H1 (cell line): ENCODE results near the gene TMEM176B. TPM values are rescaled to one million over a fixed set of nuclear protein-coding genes. Genes with fewer than 3 reads are reported as not detected.

Source experiments
- CTCF ChIA-PET: fragments of 300-600 bp; sonication (Branson Sonifier 250); formaldehyde crosslinking; loops from one replicate; lab custom pipeline; 2021; ENCODE audit not compliant: partially characterized antibody; lab: Charles Lee
- POLR2A ChIA-PET: fragments of 300-600 bp; sonication (Branson Sonifier 250); formaldehyde crosslinking; loops from one replicate; lab custom pipeline; 2021; ENCODE audit warnings: inconsistent platforms; ENCODE audit not compliant: partially characterized antibody; lab: Charles Lee
- DNase-seq, 2 experiments: peaks; one replicate each; pipeline versions ENCODE4 v3.0.0 to v3.0.0-alpha.2; 2010 to 2022; ENCODE audit warnings: low spot score in 2 of 2, low read depth in 1 of 2, mixed read lengths in 1 of 2
- FAIRE-seq: peaks from 2 replicates; lab custom pipeline; 2011; peaks lifted over from hg19 to GRCh38; lab: Jason Lieb, UNC
- H2AFZ ChIP-seq: 2 replicates; pipeline ENCODE4 v1.8.1; 2012; ENCODE audit warnings: low read length, inconsistent platforms
- H2AK5ac ChIP-seq: 2 replicates; pipeline ENCODE4 v1.6.1; 2013; ENCODE audit warnings: low read depth, low read length
- H2BK120ac ChIP-seq: replicated peaks from 2 replicates; pipeline ENCODE3; 2013; ENCODE audit warnings: low read depth, low read length, inconsistent platforms
- H2BK12ac ChIP-seq: 2 replicates; pipeline ENCODE4 v1.6.1; 2013; ENCODE audit warnings: low read depth, low read length
- H2BK15ac ChIP-seq: 2 replicates; pipeline ENCODE4 v1.6.1; 2013; ENCODE audit warnings: low read length
- H2BK20ac ChIP-seq: 2 replicates; pipeline ENCODE4 v1.6.1; 2013; ENCODE audit warnings: low read length
- H2BK5ac ChIP-seq: 2 replicates; pipeline ENCODE4 v1.6.1; 2013; ENCODE audit warnings: low read depth, low read length
- H3K14ac ChIP-seq: 2 replicates; pipeline ENCODE4 v1.6.1; 2013; ENCODE audit warnings: inconsistent platforms; ENCODE audit not compliant: insufficient read length
- H3K18ac ChIP-seq: 2 replicates; pipeline ENCODE4 v1.6.1; 2013; ENCODE audit warnings: low read length; ENCODE audit errors: extremely low read depth
- H3K23ac ChIP-seq: 2 replicates; pipeline ENCODE4 v1.6.1; 2013; ENCODE audit warnings: inconsistent platforms; ENCODE audit not compliant: insufficient read length
- H3K23me2 ChIP-seq: 2 replicates; pipeline ENCODE4 v1.6.1; 2013; ENCODE audit warnings: low read depth, low read length
- H3K27ac ChIP-seq: 2 replicates; pipeline ENCODE4 v1.6.1; 2011; ENCODE audit warnings: low read depth, low read length, inconsistent platforms
- H3K27me3 ChIP-seq, 4 experiments: replicated peaks in 1 of 4; 1 replicate in 1 of 4; 2 replicates in 3 of 4; pipeline versions ENCODE4 v1.6.1 to v1.8.1; 2011 to 2013; ENCODE audit warnings: low read length in 3 of 4, mild to moderate bottlenecking in 3 of 4, inconsistent platforms in 2 of 4, mixed read lengths in 2 of 4, moderate library complexity in 1 of 4; ENCODE audit not compliant: control insufficient read depth in 3 of 4, insufficient read depth in 3 of 4; ENCODE audit errors: extremely low read depth in 1 of 4
- H3K36me3 ChIP-seq, 4 experiments: 2 replicates each; pipeline versions ENCODE4 v1.6.1 to v1.8.1; 2011 to 2013; ENCODE audit warnings: mild to moderate bottlenecking in 4 of 4, low read length in 3 of 4, moderate library complexity in 2 of 4, control low read depth in 1 of 4, inconsistent platforms in 1 of 4; ENCODE audit not compliant: insufficient read depth in 4 of 4, control insufficient read depth in 2 of 4
- H3K4ac ChIP-seq: replicated peaks from 2 replicates; pipeline ENCODE3; 2013; ENCODE audit warnings: low read length, low read depth, mixed read lengths, inconsistent platforms; ENCODE audit not compliant: insufficient read length
- H3K4me1 ChIP-seq, 4 experiments: replicated peaks in 1 of 4; 1 replicate in 1 of 4; 2 replicates in 3 of 4; pipeline versions ENCODE4 v1.6.1 to v1.8.1; 2011 to 2013; ENCODE audit warnings: low read length in 3 of 4, inconsistent platforms in 2 of 4, mixed read lengths in 1 of 4; ENCODE audit not compliant: insufficient read depth in 4 of 4, control insufficient read depth in 3 of 4
- H3K4me2 ChIP-seq, 2 experiments: 2 replicates each; pipeline versions ENCODE4 v1.6.1 to v1.8.1; 2011 to 2013; ENCODE audit warnings: low read depth in 2 of 2, low read length in 2 of 2, control low read depth in 1 of 2, inconsistent platforms in 1 of 2, mild to moderate bottlenecking in 1 of 2; ENCODE audit not compliant: insufficient read depth in 1 of 2
- H3K4me3 ChIP-seq, 4 experiments: fragments of 200-600, 300-600 bp in 1 of 4; sonication (generic), shearing (Covaris generic), sonication (Bioruptor Twin) in 1 of 4; 2 replicates each; pipeline versions ENCODE4 v1.5.1 to v1.8.1; 2011 to 2016; ENCODE audit warnings: low read length in 4 of 4, low read depth in 3 of 4, control low read depth in 2 of 4, inconsistent platforms in 2 of 4, mild to moderate bottlenecking in 2 of 4, mixed read lengths in 1 of 4, moderate library complexity in 1 of 4; ENCODE audit not compliant: insufficient read depth in 2 of 4; ENCODE audit errors: extremely low read depth in 1 of 4
- H3K56ac ChIP-seq: replicated peaks from 2 replicates; pipeline ENCODE3; 2013; ENCODE audit warnings: low read depth, mild to moderate bottlenecking, mixed read lengths, low read length, inconsistent platforms; ENCODE audit not compliant: insufficient read length
- H3K79me1 ChIP-seq: 2 replicates; pipeline ENCODE4 v1.6.1; 2013; ENCODE audit warnings: low read depth, low read length, control low read depth
- H3K79me2 ChIP-seq, 2 experiments: 2 replicates each; pipeline versions ENCODE4 v1.6.1 to v1.8.1; 2012 to 2013; ENCODE audit warnings: low read length in 2 of 2, mild to moderate bottlenecking in 2 of 2, inconsistent platforms in 1 of 2; ENCODE audit not compliant: insufficient read depth in 2 of 2, control insufficient read depth in 1 of 2
- H3K9ac ChIP-seq, 4 experiments: replicated peaks in 1 of 4; 1 replicate in 1 of 4; 2 replicates in 3 of 4; pipeline versions ENCODE4 v1.6.1 to v1.8.1; 2011 to 2013; ENCODE audit warnings: low read depth in 3 of 4, low read length in 3 of 4, control low read depth in 2 of 4, mild to moderate bottlenecking in 2 of 4, moderate library complexity in 2 of 4, inconsistent platforms in 1 of 4; ENCODE audit errors: extremely low read depth in 1 of 4
- H3K9me3 ChIP-seq, 2 experiments: 2 replicates each; pipeline versions ENCODE4 v1.6.1 to v1.8.1; 2012 to 2013; ENCODE audit warnings: mild to moderate bottlenecking in 2 of 2, moderate library complexity in 2 of 2, control low read depth in 1 of 2, inconsistent platforms in 1 of 2, low read depth in 1 of 2, low read length in 1 of 2, mixed read lengths in 1 of 2; ENCODE audit not compliant: insufficient read depth in 2 of 2
- H4K20me1 ChIP-seq, 2 experiments: replicated peaks in 1 of 2; 2 replicates each; pipeline versions ENCODE3 to v1.8.1; 2011 to 2013; ENCODE audit warnings: inconsistent platforms in 2 of 2, low read length in 2 of 2, mild to moderate bottlenecking in 1 of 2; ENCODE audit not compliant: insufficient read depth in 2 of 2, control insufficient read depth in 1 of 2
- H4K5ac ChIP-seq: 2 replicates; pipeline ENCODE4 v1.6.1; 2013; ENCODE audit warnings: low read length, low read depth, mixed read lengths, inconsistent platforms; ENCODE audit not compliant: insufficient read length
- H4K8ac ChIP-seq: 2 replicates; pipeline ENCODE4 v1.8.0; 2013; ENCODE audit warnings: mild to moderate bottlenecking, moderate library complexity, low read length, inconsistent platforms; ENCODE audit not compliant: insufficient read depth; ENCODE audit errors: extremely low read depth
- H4K91ac ChIP-seq: replicated peaks from 2 replicates; pipeline ENCODE3; 2013; ENCODE audit warnings: low read length, mixed read lengths, inconsistent platforms; ENCODE audit not compliant: insufficient read length
- CBX8 ChIP-seq: fragments of 300-800, 300-1000 bp; sonication (generic); IDR thresholded peaks from 2 replicates; pipeline ENCODE4 v1.7.1; 2016; ENCODE audit warnings: low read depth, low read length, borderline replicate concordance
- CHD2 ChIP-seq: IDR thresholded peaks from 2 replicates; pipeline ENCODE4 v1.6.1; 2012; ENCODE audit warnings: low read length, improper control_type of control experiment
- HDAC2 ChIP-seq, 2 experiments: fragments of 300-600 bp in 1 of 2; sonication (generic) in 1 of 2; IDR thresholded peaks; 2 replicates each; pipeline ENCODE4 v1.6.1; 2011 to 2012; ENCODE audit warnings: low read depth in 2 of 2, low read length in 2 of 2, mild to moderate bottlenecking in 2 of 2, moderate library complexity in 2 of 2, borderline replicate concordance in 1 of 2, inconsistent platforms in 1 of 2
- SP4 ChIP-seq: IDR thresholded peaks from 2 replicates; pipeline ENCODE4 v1.6.1; 2012; ENCODE audit warnings: low read length, inconsistent platforms
- TAF1 ChIP-seq: IDR thresholded peaks from 2 replicates; pipeline ENCODE4 v1.6.1; 2011; ENCODE audit warnings: mild to moderate bottlenecking, low read depth, low read length
- TAF7 ChIP-seq: optimal IDR thresholded peaks from 2 replicates; pipeline ENCODE3; 2011; ENCODE audit warnings: low read depth, mild to moderate bottlenecking, inconsistent platforms, low read length, moderate library complexity, borderline replicate concordance
- WGBS, 2 experiments: shearing (Covaris generic) in 1 of 2; methylation state at CpG; one replicate each; pipeline versions ENCODE4 v1.1.6 to v1.1.7; 2013 to 2015; ENCODE audit warnings: low lambda C conversion rate in 2 of 2, mixed read lengths in 2 of 2, inconsistent platforms in 1 of 2, low coverage in 1 of 2, missing lambda C conversion rate in 1 of 2; ENCODE audit not compliant: insufficient replicate concordance in 2 of 2, insufficient coverage in 1 of 2, insufficient read length in 1 of 2; ENCODE audit errors: extremely low coverage in 1 of 2, missing lambda C conversion rate in 1 of 2; 5-methylcytosine and 5-hydroxymethylcytosine counted together
- polyA plus RNA-seq, 7 experiments: library from polyadenylated mRNA; depleted of rRNA in 3 of 7; stranded (reverse) in 5 of 7; unstranded in 2 of 7; fragments of >200 nt in 5 of 7; fragments of 200-250 nt in 2 of 7; gene quantifications; 1 replicate in 5 of 7; 2 replicates in 1 of 7; 4 replicates in 1 of 7; pipeline versions ENCODE4 v1.2.1 to v1.2.3, GENCODE V29; 2011 to 2013; ENCODE audit warnings: missing spikeins in 2 of 7, mixed read lengths in 2 of 7
- total RNA-seq: library from RNA; stranded (reverse); fragmentation: NEBNext Ultra II Directional; extraction: Animal tissue kit (Norgen Biotek cat#: 25700); gene quantifications from 2 replicates; pipeline ENCODE4 v1.2.1, GENCODE V29; 2021
- TF ChIP-seq, protein P1 (sequence below): IDR thresholded peaks from 2 replicates; pipeline ENCODE4 v1.6.1; 2012; ENCODE audit warnings: inconsistent platforms
- TF ChIP-seq, protein P2 (sequence below), 3 experiments: IDR thresholded peaks; 1 replicate in 2 of 3; 2 replicates in 1 of 3; pipeline versions ENCODE4 v1.5.1 to v1.6.1; 2011; ENCODE audit warnings: low read length in 3 of 3, mild to moderate bottlenecking in 3 of 3, inconsistent platforms in 2 of 3, low read depth in 1 of 3, moderate library complexity in 1 of 3; ENCODE audit not compliant: insufficient read depth in 1 of 3; ENCODE audit errors: control extremely low read depth in 1 of 3
- TF ChIP-seq, protein P3 (sequence below): IDR thresholded peaks from 2 replicates; pipeline ENCODE4 v1.6.1; 2011; ENCODE audit warnings: low read length, improper control_type of control experiment

The TMEM176B gene
- total and polyA plus RNA-seq, 2 of the 8 experiments (the other 6 are each of a cell fraction or from before 2014, with no cell fraction given), result 1.2 to 2.1 TPM

DNA sequence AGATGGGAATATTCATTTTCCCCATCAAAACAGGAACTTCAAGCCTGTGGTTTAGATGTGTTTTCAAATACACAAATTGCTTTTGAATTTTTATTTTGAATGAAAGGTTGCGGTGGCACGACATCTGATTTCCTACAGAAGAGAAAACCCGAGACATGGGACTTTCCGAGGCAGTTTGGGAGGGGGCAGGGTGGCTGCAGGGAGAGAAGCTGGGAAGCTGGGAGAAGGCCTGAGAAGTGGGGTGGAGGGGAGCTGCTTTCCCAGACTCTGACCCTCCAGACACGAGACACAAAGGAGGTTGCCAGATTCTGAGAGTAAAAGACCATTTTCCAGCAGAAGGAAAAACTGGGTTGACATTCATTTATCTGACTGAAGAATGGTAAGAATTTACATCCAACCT, 20.0 kb upstream of the TMEM176B start:
- ChIA-PET POLR2A (no interaction called here), CTCF (interaction anchor here (1.0 kb wide), 1 partner anchor 190 kb away, joined by 3 read pairs; no protein-coding TSS in a partner anchor)
- no peak overlapping the region for H2BK120ac ChIP-seq
- H2BK15ac ChIP-seq, result no peak overlapping the region
- H3K23me2 ChIP-seq, result no peaks in the 10 kb centered on the region
- no peak overlapping the region for H2AFZ ChIP-seq
- peaks cover 0 to 6% of the 10 kb centered on the region in 2 experiments; a peak in 2 of 4 replicates for H3K9me3 ChIP-seq
- peaks cover 0 to 7% (median 0%) of the 10 kb centered on the region in 4 experiments; a peak in 3 of 7 replicates for H3K4me1 ChIP-seq
- H2BK5ac ChIP-seq, result no peak overlapping the region
- no peaks in the 10 kb centered on the region; a peak in 2 of 7 replicates for H3K27me3 ChIP-seq
- no peaks in the 10 kb centered on the region; a peak in 1 of 8 replicates for H3K36me3 ChIP-seq
- DNase-seq, result no peak
- no peak for FAIRE-seq
- H3K79me2 ChIP-seq, result no peaks in the 10 kb centered on the region
- H3K56ac ChIP-seq, result no peak overlapping the region
- no peak overlapping the region for H3K4ac ChIP-seq
- H3K9ac ChIP-seq, result no peak overlapping the region
- no peak overlapping the region for H3K18ac ChIP-seq
- no peak overlapping the region for H3K4me3 ChIP-seq
- no peak overlapping the region for H3K27ac ChIP-seq
- H3K14ac ChIP-seq, result no peak overlapping the region
- 74% methylated on average over 5 of the region's 5 CpGs; no CpG with 5 or more reads in 1 of the 2 experiments for WGBS, 2 experiments
- H3K23ac ChIP-seq, result no peak overlapping the region
- no peak overlapping the region for H3K4me2 ChIP-seq
- H2BK12ac ChIP-seq, result no peak overlapping the region
- no peak overlapping the region for H4K8ac ChIP-seq
- H2AK5ac ChIP-seq, result no peak overlapping the region
- no peaks in the 10 kb centered on the region for H4K20me1 ChIP-seq
- H4K91ac ChIP-seq, result no peak overlapping the region
- H2BK20ac ChIP-seq, result no peak overlapping the region
- no peaks in the 10 kb centered on the region; the same call in 1 of the 2 replicates for H3K79me1 ChIP-seq
- H4K5ac ChIP-seq, result no peak overlapping the region
- TF ChIP-seq CBX8 (no peak), TAF1 (no peak), HDAC2 (IDR thresholded peaks at IDR 0.05; ENCODE audit: borderline replicate concordance in 1 of 2, low read depth in 2 of 2, low read length in 2 of 2) (no peak), SP4 (no peak), TAF7 (no peak), CHD2 (no peak)
- TF ChIP-seq, protein P1, sequence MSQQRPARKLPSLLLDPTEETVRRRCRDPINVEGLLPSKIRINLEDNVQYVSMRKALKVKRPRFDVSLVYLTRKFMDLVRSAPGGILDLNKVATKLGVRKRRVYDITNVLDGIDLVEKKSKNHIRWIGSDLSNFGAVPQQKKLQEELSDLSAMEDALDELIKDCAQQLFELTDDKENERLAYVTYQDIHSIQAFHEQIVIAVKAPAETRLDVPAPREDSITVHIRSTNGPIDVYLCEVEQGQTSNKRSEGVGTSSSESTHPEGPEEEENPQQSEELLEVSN, result no peak
- TF ChIP-seq, protein P2, sequence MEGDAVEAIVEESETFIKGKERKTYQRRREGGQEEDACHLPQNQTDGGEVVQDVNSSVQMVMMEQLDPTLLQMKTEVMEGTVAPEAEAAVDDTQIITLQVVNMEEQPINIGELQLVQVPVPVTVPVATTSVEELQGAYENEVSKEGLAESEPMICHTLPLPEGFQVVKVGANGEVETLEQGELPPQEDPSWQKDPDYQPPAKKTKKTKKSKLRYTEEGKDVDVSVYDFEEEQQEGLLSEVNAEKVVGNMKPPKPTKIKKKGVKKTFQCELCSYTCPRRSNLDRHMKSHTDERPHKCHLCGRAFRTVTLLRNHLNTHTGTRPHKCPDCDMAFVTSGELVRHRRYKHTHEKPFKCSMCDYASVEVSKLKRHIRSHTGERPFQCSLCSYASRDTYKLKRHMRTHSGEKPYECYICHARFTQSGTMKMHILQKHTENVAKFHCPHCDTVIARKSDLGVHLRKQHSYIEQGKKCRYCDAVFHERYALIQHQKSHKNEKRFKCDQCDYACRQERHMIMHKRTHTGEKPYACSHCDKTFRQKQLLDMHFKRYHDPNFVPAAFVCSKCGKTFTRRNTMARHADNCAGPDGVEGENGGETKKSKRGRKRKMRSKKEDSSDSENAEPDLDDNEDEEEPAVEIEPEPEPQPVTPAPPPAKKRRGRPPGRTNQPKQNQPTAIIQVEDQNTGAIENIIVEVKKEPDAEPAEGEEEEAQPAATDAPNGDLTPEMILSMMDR (IDR thresholded peaks at IDR 0.05; ENCODE audit: control extremely low read depth in 1 of 3, insufficient read depth in 1 of 3, low read depth in 1 of 3, low read length in 3 of 3), result no peak
- TF ChIP-seq, protein P3, sequence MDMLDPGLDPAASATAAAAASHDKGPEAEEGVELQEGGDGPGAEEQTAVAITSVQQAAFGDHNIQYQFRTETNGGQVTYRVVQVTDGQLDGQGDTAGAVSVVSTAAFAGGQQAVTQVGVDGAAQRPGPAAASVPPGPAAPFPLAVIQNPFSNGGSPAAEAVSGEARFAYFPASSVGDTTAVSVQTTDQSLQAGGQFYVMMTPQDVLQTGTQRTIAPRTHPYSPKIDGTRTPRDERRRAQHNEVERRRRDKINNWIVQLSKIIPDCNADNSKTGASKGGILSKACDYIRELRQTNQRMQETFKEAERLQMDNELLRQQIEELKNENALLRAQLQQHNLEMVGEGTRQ, result no peak
